ENCODE results near the gene HHIPL1.

DNA sequence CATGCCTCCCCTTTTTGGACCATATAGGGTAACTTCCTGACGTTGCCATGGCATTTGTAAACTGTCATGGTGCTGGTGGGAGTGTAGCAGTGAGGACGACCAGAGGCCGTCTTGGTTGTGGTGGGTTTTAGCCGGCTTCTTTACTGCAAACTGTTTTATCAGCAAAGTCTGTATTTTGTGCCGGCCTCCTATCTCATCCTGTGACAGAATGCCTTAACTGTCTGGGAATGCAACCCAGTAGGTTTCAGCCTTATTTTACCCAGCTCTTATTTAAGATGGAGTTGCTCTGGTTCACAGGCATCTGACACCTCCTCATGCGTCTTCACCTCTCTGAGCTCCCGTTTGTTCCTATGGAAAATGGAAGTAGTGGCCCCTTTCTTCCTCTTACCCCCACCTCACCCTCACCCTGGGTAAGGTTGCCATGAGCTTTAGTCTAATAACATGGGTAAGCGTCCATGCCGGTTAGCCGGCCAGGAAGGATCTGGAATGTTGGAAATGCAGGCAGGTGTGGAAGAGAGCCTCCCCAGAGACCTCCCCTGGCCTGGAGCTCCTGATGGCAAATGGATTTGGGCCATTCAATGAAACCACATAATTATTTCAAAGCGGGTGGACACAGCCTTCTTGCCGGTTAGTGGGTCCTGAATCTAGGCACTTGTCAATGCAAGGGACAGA lies 18.6 kb downstream of the HHIPL1 start:
- no peak for TF ChIP-seq CTCF (IDR thresholded peaks at IDR 0.05)
- TF ChIP-seq POLR2A (IDR thresholded peaks at IDR 0.05): no peak
- no peak for TF ChIP-seq POLR2AphosphoS5 (IDR thresholded peaks at IDR 0.05)
- TF ChIP-seq EP300 (IDR thresholded peaks at IDR 0.05): no peak

All from suprapubic skin (tissue), 4 donors.